Uterus (tissue), 4 donors: ENCODE results near the gene TGM2. TPM values are rescaled to one million over a fixed set of nuclear protein-coding genes. Genes with fewer than 3 reads are reported as not detected.

Experiments used
- DNase-seq, 2 donors: peaks; one replicate each; pipeline ENCODE4 v3.0.0-alpha.2; 2019 to 2020
- H3K27ac ChIP-seq, 2 donors: fragments of 200-600 bp; sonication (generic); 1 replicate in 1 of 2; 2 replicates in 1 of 2; pipeline ENCODE4 v1.5.1; 2016 to 2018
- H3K27me3 ChIP-seq, 2 donors: fragments of 200-600 bp; sonication (generic); one replicate each; pipeline ENCODE4 v1.5.1; 2018 to 2019; ENCODE audit warnings: control low read depth in 1 of 2
- H3K36me3 ChIP-seq, 2 donors: fragments of 200-600 bp; sonication (generic); one replicate each; pipeline ENCODE4 v1.5.1; 2019; ENCODE audit warnings: control low read depth in 1 of 2
- H3K4me1 ChIP-seq, 2 donors: fragments of 200-600 bp; sonication (generic); one replicate each; pipeline ENCODE4 v1.5.1; 2018 to 2019; ENCODE audit warnings: control low read depth in 1 of 2
- H3K4me3 ChIP-seq, 2 donors: fragments of 200-600 bp; sonication (generic); 1 replicate in 1 of 2; 2 replicates in 1 of 2; pipeline ENCODE4 v1.5.1; 2018 to 2019; ENCODE audit warnings: mild to moderate bottlenecking in 1 of 2
- H3K9me3 ChIP-seq, 2 donors: fragments of 200-600 bp; sonication (generic); one replicate each; pipeline ENCODE4 v1.5.1; 2019; ENCODE audit warnings: control low read depth in 1 of 2
- POLR2A ChIP-seq, 2 donors: fragments of 450-650 bp; IDR thresholded peaks; one replicate each; pipeline ENCODE4 v1.6.1; 2016; ENCODE audit warnings: antibody characterized with exemption in 2 of 2, mild to moderate bottlenecking in 1 of 2, moderate library complexity in 1 of 2
- intact Hi-C: fragments of 100-400 bp; cut with DNase I; formaldehyde crosslinking; loops from one replicate; pipeline ENCODE4 v1.15.1; 2023; ENCODE audit warnings: low total_unique reads
- total RNA-seq, 4 donors: library from RNA; depleted of rRNA in 3 of 4; stranded (reverse); fragments of >200 nt in 3 of 4; gene quantifications; one replicate each; pipeline versions ENCODE4 v1.1.0 to v1.2.4, GENCODE V29; 2014 to 2023
- TF ChIP-seq, protein P1 (sequence below), 4 experiments: fragments of 200-600 bp in 2 of 4; fragments of 450-650 bp in 2 of 4; sonication (generic) in 2 of 4; IDR thresholded peaks; one replicate each; pipeline ENCODE4 v1.5.1; 2016 to 2019; ENCODE audit warnings: antibody characterized with exemption in 4 of 4, mild to moderate bottlenecking in 2 of 4, moderate library complexity in 1 of 4
- donor health status: DM: yes; HTN: yes; CAD: no.

Gene TGM2
- total RNA-seq, 4 donors from 2014 or later: 136 to 639 (median 209) TPM

DNA sequence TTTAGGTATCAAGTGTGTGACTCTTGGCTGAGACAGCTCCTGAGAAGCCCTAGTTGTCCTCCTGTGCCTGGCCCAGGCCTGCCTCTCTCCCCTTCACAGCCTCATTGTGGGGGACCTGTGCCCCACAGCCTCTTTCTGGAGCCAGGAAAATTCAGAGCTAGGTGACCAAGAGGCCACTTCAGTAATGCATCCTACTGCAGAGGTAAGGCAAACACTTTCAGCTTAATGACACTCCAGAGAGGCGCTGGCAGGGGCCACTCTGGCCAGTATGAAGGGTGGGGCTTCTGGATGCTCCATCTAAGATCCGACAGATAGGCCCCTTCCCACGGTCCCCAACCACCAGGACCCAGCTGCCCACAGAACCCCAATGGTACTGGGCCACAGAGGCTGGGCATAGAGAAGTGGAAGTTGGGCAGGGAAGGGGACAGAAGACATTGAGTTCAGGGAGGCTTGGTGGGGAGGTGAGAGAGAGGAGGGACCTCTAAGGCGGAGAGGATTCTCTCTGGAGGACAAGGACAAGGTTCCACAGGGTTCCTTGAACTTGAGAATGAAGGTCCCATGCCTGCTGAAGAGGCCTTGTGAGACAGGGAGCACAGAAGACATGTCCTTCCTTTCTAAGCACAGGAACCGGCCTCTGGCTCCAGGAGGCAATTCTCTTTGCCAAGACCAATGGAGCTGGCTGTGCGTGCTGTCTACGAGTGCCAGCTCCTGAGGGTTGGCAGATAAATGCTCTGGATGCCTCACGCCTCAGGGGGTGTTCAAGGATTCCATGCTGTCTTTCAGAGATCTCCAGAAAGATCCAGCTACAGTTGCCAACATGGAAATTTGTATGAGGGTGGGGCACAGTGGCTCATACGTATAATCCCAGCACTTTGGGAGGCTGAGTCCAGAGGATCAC, 46.4 kb upstream of the TGM2 start:
- no peak overlapping the region for H3K4me3 ChIP-seq
- peak overlapping the region in 1 of 2 donors; percentile 7 for H3K27ac ChIP-seq
- intact Hi-C loops: no loop called here
- no peaks in the 10 kb centered on the region for H3K9me3 ChIP-seq
- no peaks in the 10 kb centered on the region for H3K4me1 ChIP-seq
- peak in 1 of 2 donors; percentile 9 for DNase-seq
- H3K27me3 ChIP-seq: no peaks in the 10 kb centered on the region
- TF ChIP-seq POLR2A (IDR thresholded peaks at IDR 0.05): no peak
- TF ChIP-seq, protein P1, sequence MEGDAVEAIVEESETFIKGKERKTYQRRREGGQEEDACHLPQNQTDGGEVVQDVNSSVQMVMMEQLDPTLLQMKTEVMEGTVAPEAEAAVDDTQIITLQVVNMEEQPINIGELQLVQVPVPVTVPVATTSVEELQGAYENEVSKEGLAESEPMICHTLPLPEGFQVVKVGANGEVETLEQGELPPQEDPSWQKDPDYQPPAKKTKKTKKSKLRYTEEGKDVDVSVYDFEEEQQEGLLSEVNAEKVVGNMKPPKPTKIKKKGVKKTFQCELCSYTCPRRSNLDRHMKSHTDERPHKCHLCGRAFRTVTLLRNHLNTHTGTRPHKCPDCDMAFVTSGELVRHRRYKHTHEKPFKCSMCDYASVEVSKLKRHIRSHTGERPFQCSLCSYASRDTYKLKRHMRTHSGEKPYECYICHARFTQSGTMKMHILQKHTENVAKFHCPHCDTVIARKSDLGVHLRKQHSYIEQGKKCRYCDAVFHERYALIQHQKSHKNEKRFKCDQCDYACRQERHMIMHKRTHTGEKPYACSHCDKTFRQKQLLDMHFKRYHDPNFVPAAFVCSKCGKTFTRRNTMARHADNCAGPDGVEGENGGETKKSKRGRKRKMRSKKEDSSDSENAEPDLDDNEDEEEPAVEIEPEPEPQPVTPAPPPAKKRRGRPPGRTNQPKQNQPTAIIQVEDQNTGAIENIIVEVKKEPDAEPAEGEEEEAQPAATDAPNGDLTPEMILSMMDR (IDR thresholded peaks at IDR 0.05): no peak
- H3K36me3 ChIP-seq: no peaks in the 10 kb centered on the region

DNA sequence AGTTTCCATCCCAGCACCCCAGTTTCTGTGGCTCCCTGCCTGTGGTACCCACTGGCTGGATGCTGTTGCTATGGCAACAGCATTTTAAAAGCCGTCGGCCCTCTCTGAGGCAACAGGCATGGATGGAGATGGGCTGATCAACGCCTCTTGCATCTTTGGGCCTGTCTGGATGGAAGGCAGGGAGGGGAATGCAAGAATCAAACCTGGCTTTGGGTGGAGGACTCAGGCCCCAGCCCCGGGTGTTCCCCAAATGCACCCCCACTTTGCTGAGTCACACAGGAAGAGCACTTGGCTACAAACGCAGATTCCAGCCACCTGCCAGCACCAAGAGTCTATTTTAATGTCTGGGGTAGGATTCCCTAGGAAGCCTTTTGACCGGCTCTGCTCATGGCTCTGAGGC, 45.7 kb upstream of the TGM2 start:
- peak in 1 of 2 donors; percentile 12 for DNase-seq
- H3K27me3 ChIP-seq: no peaks in the 10 kb centered on the region
- TF ChIP-seq POLR2A (IDR thresholded peaks at IDR 0.05): no peak
- TF ChIP-seq, protein P1 (IDR thresholded peaks at IDR 0.05): no peak
- H3K4me3 ChIP-seq: no peak overlapping the region
- H3K4me1 ChIP-seq: no peaks in the 10 kb centered on the region
- intact Hi-C loops: no loop called here
- peak overlapping the region in 1 of 2 donors; percentile 7 for H3K27ac ChIP-seq
- no peaks in the 10 kb centered on the region for H3K36me3 ChIP-seq
- no peaks in the 10 kb centered on the region for H3K9me3 ChIP-seq

DNA sequence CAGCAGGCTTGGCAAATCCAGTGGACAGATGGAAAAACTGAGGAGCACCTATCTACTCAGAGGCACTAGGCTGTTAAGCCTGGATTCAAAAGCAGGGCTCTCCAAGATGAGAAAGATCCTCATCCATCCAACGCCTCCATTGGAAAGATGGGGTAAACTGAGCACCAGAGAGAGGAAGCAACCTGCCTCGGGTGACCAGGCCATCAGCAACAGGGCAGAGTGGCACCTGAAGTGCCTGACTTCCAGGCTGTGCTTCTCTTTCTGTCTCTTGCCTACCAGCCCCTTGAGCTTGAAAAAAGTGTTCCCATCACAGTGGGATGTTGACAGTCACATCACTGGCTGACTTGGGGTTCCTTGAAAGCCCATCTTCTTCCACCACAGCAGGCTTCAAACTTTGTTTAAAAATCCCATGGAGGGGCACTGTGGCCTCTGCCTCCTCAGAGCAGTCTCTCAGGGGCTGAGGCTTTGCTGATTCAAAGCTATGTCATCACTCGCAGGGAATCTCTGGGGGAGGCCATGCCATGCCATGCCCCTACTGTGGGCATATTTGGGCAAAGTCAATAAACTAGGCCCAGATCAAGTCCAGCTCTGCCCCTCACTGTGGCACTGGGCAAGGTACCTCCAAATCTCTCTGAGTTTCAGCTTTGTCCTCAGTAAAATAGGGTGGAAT, 44.8 kb upstream of the TGM2 start:
- Histone ChIP-seq H3K9me3 (no peaks in the 10 kb centered on the region), H3K4me3 (no peak overlapping the region), H3K27me3 (no peaks in the 10 kb centered on the region), H3K27ac (no peak overlapping the region), H3K36me3 (no peaks in the 10 kb centered on the region), H3K4me1 (no peaks in the 10 kb centered on the region)
- intact Hi-C loops: no loop called here
- peak in 1 of 2 donors; percentile 3 for DNase-seq
- TF ChIP-seq POLR2A (IDR thresholded peaks at IDR 0.05): no peak
- TF ChIP-seq, protein P1 (IDR thresholded peaks at IDR 0.05): no peak

DNA sequence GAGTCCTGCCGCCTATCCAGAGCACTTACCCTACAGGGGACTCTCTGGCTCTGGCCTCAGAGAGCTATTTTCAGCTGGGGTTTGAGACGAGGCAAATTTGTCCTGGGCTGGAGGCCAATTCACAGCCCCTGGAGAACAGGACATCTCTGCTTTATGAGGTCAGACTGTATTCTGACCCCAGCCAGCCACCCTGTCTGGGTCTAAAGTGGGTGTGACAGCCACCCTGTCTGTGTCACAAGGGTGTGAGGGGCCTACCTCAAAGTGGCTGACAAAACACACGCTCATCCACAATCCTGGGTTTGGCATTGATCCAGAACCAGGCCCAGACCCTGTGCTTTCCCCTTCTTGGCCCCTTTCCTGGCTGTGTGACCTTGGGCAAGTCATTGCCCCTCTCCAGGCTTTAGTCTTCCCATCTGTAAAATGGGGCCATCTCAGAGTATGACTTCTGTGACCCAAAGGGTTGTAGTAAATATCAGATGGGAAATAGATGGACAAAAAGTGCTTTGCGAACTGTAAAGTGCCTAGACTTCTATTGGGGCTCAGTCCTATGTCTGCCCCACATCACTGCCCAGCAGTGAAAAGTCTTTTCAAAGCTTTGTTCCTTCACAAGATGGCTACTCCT, 44.1 kb upstream of the TGM2 start:
- TF ChIP-seq, protein P1 (IDR thresholded peaks at IDR 0.05): no peak
- TF ChIP-seq POLR2A (IDR thresholded peaks at IDR 0.05): no peak
- DNase-seq: peak in 1 of 2 donors; percentile 42
- no peak overlapping the region for H3K27ac ChIP-seq
- intact Hi-C loops: no loop called here
- no peaks in the 10 kb centered on the region for H3K27me3 ChIP-seq
- no peaks in the 10 kb centered on the region for H3K9me3 ChIP-seq
- no peaks in the 10 kb centered on the region for H3K4me1 ChIP-seq
- no peaks in the 10 kb centered on the region for H3K36me3 ChIP-seq
- no peak overlapping the region for H3K4me3 ChIP-seq
